ENCODE measurements around the gene TUBA4A.

DNA sequence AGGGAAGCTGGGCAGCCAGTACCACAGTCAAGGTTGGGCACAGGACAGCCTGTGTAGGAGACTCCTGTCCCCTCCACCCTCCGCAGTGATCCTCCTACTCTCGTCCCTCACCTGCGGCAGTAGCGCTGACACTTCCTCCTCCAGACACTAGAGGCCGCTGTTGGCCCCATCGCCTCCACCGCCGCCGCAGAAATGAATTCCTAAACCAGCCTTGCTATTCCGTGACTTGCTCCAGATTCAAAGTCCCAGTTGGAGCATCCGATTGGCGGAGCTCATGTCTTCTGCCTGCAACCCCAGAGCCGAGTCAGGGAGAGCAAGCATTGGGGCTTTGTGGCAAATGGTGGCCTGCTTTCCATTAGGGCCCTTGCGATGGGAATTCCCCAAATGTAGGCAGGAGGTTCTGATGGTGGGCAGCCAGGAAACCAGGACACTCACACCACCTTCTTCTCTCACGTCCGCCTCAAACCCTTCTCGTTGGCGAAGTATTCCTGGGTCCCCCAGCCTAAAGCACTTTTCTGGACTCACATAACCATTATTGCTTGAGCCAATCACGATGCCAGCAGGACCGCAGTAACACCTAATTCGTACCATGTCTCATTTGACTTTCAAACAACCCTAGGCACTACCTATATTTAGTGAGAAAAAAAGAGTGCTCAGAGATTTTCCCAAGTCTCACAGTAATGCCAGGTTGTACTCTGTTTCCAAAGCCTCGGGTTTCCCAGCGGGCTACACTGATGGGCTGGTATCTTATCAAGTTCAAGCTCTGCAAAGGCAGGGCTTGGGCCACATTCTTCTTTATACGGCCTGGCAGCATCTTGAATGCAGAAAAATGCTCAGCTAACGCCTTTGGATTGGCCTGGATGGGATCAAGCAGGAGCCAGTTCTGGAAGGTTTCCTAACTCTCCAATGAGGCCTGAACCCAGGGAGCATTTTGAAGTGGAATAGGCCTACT, 24.3 kb upstream of the TUBA4A start:
- TF ChIP-seq CTCF (conservative IDR thresholded peaks at IDR 0.05; ENCODE audit: low read length) = peak; percentile 98
- no peak for TF ChIP-seq EZH2phosphoT487 (IDR thresholded peaks at IDR 0.05; ENCODE audit: borderline replicate concordance, low read depth, low read length)

Data from OCI-LY7 (cell line).